OCI-LY7 (cell line): ENCODE results near the gene DAB2IP.

Source experiments
- CTCF ChIP-seq: fragments of 200-600 bp; sonication (generic); conservative IDR thresholded peaks from 2 replicates; pipeline ENCODE4 v1.5.1; 2014; ENCODE audit warnings: mild to moderate bottlenecking, antibody characterized with exemption, low read length, moderate library complexity, mixed read lengths
- EZH2phosphoT487 ChIP-seq: fragments of 200-600 bp; sonication (generic); IDR thresholded peaks from 2 replicates; pipeline ENCODE4 v1.6.1; 2018; ENCODE audit warnings: low read depth, borderline replicate concordance, mild to moderate bottlenecking, mixed run types, antibody characterized with exemption, low read length, moderate library complexity, mixed read lengths

- TF ChIP-seq CTCF (no peak), EZH2phosphoT487 (no peak)
Observed at GRCh38 chr9:121812159-121812735, 160.8 kb downstream of the DAB2IP start.
